Loucy (cell line): Measurements from ENCODE around the gene MPND.

Experiments used
- CTCF ChIP-seq: fragments of 200-600 bp; sonication (generic); conservative IDR thresholded peaks from 2 replicates; pipeline ENCODE4 v1.5.1; 2014; ENCODE audit warnings: mild to moderate bottlenecking, antibody characterized with exemption, low read length
- EZH2phosphoT487 ChIP-seq: fragments of 200-600 bp; IDR thresholded peaks from 2 replicates; pipeline ENCODE4 v1.6.1; 2018; ENCODE audit warnings: antibody characterized with exemption, mild to moderate bottlenecking, moderate library complexity, borderline replicate concordance

DNA sequence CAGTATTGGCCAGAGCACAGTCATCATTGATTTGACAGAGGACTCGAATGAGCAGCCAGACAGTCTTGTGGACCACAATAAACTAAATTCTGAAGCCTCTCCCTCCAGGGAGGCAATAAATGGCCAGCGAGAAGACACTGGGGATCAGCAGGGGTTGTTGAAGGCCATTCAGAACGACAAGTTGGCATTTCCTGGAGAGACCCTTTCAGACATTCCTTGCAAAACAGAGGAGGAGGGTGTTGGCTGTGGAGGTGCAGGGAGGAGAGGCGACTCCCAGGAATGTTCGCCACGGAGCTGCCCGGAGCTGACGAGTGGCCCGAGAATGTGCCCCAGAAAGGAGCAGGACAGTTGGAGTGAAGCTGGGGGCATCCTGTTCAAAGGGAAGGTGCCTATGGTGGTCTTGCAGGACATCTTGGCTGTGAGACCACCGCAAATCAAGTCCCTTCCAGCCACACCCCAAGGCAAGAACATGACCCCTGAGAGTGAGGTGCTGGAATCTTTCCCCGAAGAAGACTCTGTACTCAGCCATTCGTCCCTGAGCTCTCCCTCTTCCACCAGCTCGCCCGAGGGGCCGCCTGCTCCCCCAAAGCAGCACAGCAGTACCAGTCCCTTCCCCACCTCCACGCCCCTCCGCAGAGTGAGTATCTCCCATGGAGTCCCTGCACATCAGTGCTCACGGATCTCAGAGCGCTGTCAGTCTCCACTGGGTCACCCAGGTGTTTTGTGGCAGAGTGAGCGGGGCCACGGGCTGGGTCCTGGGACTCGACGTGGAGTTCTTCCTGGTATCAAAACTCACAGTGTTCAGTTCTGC is 66.0 kb downstream of the MPND start:
- TF ChIP-seq CTCF (no peak), EZH2phosphoT487 (no peak)
